Ureter (tissue), 1 donor: ENCODE data around the gene MAP2. TPM values are rescaled to one million over a fixed set of nuclear protein-coding genes. Genes with fewer than 3 reads are reported as not detected.
A peak's percentile ranks its signal among the peaks of the same experiment; 100 is the strongest.

ENCODE experiments used
- DNase-seq: peaks from one replicate; pipeline ENCODE4 v3.0.0-alpha.2; 2020; ENCODE audit warnings: low spot score
- total RNA-seq: library from RNA; stranded (reverse); gene quantifications from one replicate; pipeline ENCODE4 v1.2.4, GENCODE V29; 2023
- donor health status: DM: yes; HTN: yes; CAD: no.

The MAP2 gene
- total RNA-seq = 3.0 TPM

- peak; percentile 72 for DNase-seq
Measured at GRCh38 chr2:209423562-209424198, at the start of gene MAP2. MAP2 (plus strand) TSS chr2:209424047; CDS start chr2:209653171, 229,124 bp downstream.

GRCh38 chr2:209376686-209377085 is 47.2 kb upstream of the MAP2 start:
- no peak for DNase-seq

GRCh38 chr2:209380293-209380692 is 43.6 kb upstream of the MAP2 start:
- no peak for DNase-seq

- DNase-seq = no peak
Measured at GRCh38 chr2:209381091-209381490, 42.8 kb upstream of the MAP2 start.

GRCh38 chr2:209382775-209383174 is 41.1 kb upstream of the MAP2 start:
- no peak for DNase-seq

- no peak for DNase-seq
Measured at GRCh38 chr2:209383212-209383611, 40.6 kb upstream of the MAP2 start.

- no peak for DNase-seq
Measured at GRCh38 chr2:209387389-209387788, 36.5 kb upstream of the MAP2 start.

- DNase-seq = no peak
Measured at GRCh38 chr2:209388446-209389037, 35.3 kb upstream of the MAP2 start.

GRCh38 chr2:209389171-209389618 is 34.7 kb upstream of the MAP2 start:
- DNase-seq = no peak

- no peak for DNase-seq
Measured at GRCh38 chr2:209390839-209391238, 33.0 kb upstream of the MAP2 start.

- no peak for DNase-seq
Measured at GRCh38 chr2:209391776-209392401, 32.0 kb upstream of the MAP2 start.

- no peak for DNase-seq
Measured at GRCh38 chr2:209395229-209395628, 28.6 kb upstream of the MAP2 start.

- no peak for DNase-seq
Measured at GRCh38 chr2:209395652-209396051, 28.2 kb upstream of the MAP2 start.

- DNase-seq = no peak
Measured at GRCh38 chr2:209398463-209398862, 25.4 kb upstream of the MAP2 start.

- DNase-seq = no peak
Measured at GRCh38 chr2:209401788-209402187, 22.1 kb upstream of the MAP2 start.

GRCh38 chr2:209411296-209411695 is 12.6 kb upstream of the MAP2 start:
- no peak for DNase-seq

- DNase-seq = no peak
Measured at GRCh38 chr2:209411718-209412117, 12.1 kb upstream of the MAP2 start.

GRCh38 chr2:209413311-209414014 is 10.4 kb upstream of the MAP2 start:
- no peak for DNase-seq

GRCh38 chr2:209416913-209417312 is 6.9 kb upstream of the MAP2 start:
- no peak for DNase-seq

GRCh38 chr2:209422191-209422754 is 1.6 kb upstream of the MAP2 start:
- DNase-seq = no peak

GRCh38 chr2:209424199-209424701 is 403 bp downstream of the MAP2 start:
- DNase-seq = no peak
